NCI-H345 treated with DMSO at 0.1 percent for 48 hours (cell line): ENCODE data around the gene CRYM.
"Not testable (repeated sequence)": the region's sequence is repeated elsewhere in the genome, so short reads cannot be mapped to it uniquely, and the experiment has no call there.

ENCODE experiments used
- DNase-seq: peaks from one replicate; lab custom pipeline; 2025; ENCODE audit not compliant: unreplicated experiment; lab: John Stamatoyannopoulos, UW

CRYM gene

DNA sequence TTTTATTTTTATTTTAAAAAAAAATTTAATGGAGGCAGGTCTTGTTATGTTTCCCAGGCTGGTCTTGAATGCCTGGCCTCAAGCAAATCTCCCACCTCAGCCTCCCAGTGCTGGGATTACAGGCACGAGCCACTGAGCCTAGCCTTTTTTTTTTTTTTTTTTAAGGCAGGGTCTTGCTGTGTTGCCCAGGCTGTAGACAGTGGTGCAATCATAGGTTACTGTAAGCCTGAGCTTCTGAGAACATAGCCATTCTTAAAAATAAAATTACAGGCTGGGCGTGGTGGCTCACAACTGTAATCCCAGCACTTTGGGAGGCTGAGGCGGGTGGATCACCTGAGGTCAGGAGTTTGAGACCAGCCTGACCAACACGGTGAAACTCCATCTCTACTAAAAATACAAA, 29.9 kb downstream of the CRYM start:
- not testable (repeated sequence) for DNase-seq

DNA sequence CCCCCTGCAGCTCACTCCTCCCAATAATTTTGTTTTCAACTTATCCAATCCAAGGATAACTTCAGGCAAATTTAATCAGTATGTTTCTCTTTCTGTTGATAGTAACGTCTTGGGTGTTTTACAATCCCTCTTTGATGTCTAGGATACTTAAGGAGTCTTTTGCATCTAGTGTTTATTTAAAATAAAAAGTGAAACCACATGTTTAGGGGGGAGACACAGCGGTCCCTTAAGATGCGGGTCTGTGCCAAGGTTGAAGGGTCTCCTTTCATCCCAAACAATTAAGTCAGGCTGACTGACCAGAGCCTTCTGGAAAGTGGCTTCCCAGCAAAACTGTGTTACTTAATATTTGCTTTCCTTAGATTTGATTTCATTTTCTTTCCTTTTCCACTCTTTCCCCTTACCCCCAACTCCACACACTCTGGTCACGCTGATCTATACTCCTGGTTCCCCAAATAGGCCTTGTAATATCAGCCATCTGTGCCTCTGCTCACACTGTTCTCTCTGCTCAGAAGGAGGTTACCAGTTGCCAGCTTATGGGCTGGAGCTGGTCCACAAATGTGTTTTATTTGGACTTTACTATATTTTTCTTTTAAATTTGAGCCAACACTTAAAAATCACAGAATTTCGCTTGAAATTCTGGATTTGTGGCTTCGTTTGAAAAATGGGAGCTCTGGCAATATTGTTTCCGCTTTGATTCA, 33.4 kb downstream of the CRYM start:
- no peak for DNase-seq

DNA sequence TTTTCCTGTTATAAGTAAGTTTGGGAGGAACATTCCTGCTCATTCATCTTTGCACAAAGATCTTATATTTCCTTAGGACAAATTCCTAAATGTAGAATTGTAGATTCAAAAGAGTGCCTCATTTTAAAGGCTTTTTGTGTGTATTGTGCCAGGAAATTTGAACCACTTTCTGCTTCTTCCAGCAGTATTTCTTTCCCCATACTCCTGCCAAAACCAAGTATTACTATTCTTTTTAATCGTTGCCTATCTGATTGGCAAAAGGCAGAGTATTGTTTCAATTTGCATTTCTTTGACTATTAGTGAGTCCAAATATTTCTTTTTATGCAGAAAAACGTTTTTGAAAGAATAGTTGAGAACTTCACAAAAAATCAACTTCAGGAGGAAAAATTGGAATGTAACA, 35.3 kb downstream of the CRYM start:
- DNase-seq, result no peak

DNA sequence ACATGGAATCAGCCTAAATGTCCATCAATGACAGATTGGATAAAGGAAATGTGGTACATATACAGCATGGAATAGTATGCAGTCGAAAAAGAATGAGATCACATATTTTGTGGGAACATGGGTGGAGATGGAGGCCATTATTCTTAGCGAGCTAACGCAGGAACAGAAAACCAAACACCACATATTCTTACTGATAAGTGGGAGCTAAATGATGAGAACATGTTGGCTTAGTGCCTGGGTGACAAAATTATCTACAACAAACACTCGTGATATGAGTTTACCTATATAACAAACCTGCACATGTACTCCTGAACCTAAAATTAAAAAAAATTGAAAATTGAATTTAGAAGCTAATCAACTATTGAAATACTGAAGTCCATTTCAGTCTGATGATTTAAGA, 38.4 kb downstream of the CRYM start:
- DNase-seq, result no peak

DNA sequence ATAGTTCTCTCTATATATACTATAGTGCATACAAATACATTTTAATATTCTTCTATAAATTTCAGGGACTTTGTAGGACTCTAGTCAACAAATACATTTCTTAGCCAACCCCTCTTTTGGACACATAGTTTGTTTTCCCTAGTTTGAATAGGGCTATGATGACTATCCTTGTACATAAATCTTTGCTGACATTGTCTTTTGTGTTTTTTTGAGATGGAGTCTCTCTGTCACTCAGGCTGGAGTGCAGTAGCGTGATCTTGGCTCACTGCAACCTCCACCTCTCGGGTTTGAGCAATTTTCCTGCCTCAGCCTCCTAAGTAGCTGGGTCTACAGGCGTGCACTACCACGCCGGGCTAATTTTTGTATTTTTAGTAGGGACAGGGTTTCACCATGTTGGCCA, 41.3 kb downstream of the CRYM start:
- no peak for DNase-seq

DNA sequence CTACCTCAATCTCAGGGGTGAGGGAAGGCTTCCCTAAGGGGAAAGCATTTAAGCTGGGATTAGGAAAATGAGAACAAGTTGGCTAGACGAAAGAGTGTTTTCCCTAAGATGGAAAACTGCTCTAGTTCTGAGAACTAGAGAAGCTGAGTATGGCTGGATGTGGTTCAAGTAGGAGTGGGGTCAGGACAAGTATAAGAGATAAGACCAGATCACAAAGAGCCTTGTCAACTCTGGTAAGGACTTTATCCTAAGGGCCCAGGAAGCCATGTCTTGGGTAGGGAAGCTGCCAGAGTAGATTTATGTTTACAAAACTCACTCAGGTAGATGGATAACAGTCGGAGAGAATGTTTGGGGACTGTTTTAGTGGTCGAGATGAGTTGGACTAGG, 42.9 kb downstream of the CRYM start:
- DNase-seq, result no peak

DNA sequence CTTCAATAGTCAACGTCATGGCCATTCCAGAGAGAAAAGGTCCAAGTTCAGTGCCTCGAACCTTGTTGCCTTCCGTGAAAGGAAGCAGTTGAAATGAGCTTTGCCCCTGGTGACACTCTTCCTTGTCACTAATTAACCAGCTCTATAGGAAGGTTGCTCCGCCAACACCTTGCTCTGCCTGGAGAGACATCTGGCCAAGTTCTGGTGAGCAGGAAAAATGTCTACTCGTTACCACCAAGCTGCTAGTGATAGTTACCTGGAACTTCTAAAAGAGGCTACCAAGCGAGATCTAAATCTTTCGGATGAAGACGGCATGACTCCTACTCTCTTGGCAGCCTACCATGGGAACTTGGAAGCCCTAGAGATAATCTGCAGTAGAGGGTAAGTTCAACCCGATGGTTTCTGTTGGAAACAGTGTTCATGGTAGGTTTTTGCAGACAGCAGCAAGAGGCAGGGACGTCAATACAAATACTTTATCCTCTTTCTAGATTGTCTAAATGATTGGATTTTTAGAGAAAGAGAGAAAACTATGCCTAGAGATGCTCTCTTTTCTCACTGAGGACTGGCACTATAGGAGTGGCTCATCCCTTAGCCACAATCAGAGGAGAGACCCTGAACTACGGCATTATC, 44.5 kb downstream of the CRYM start, which contains the start of gene ANKS4B:
ANKS4B (plus strand) TSS at position 179 of the 630 bp plus-strand sequence; CDS start at position 218, 39 bp downstream.
- DNase-seq, result no peak

DNA sequence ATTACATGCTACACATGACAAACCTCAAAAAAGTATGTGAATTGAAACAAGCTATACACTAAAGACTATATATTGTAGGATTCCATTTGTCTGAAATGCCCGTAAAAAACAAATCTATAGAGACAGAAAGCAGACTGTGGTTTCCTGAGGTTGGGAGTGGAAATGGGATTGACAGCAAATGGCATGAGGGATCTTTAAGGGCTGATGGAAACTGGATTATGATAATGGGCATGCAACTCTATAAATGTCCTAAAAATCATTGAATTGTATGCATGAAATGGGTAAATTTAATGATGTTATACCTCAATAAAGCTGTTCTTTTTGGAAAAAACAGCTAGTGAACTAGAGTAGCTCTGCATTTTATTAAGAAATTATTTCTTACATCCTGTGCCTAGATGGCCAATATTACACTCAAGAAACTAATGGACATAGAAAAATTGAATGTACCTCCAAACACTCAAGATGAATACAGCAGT, 45.0 kb downstream of the CRYM start:
- no peak for DNase-seq

DNA sequence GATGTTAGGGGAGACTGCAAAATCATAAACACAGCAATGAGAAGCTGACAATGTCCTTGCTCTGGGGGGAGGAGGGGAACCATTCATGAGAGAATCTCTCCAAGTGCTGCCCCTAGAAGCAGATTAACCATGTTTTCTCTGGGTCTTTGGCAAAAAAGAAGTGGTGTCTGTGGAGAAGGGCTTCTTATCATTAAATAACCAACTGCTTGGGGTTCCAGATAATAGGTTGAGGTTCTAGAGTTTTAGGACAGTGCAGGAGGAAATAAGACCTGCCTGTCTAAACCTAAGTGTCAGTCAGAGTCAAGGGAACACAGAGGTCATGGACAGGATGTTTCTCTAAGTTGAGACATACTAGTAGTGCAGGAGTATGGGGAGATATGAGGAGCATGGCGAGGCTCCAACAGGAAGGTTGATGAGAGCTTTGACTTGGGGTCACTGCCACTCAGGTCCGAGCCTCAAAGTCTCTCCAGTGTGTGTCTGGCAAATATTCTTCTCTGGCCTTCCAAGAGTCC, 49.7 kb downstream of the CRYM start:
- no peak for DNase-seq

DNA sequence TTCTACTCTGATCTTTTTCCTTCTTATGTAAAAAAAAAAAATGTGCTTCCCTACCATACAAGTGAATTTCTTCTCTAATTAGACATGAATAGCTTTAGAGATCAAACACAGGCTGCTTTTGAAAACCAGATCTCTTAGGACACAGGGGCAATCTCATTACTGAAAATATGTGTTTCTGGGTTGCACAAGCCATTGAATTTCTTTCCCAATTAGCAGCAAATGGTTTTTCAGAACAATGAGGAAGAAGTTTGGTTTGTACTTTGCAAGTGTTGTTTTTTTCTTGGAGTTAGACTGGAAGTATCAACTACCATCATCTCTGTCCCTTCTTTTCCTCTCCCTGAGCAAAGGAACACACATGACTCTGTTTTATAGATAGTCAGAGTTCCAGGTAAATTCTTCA, 50.2 kb downstream of the CRYM start:
- no peak for DNase-seq

DNA sequence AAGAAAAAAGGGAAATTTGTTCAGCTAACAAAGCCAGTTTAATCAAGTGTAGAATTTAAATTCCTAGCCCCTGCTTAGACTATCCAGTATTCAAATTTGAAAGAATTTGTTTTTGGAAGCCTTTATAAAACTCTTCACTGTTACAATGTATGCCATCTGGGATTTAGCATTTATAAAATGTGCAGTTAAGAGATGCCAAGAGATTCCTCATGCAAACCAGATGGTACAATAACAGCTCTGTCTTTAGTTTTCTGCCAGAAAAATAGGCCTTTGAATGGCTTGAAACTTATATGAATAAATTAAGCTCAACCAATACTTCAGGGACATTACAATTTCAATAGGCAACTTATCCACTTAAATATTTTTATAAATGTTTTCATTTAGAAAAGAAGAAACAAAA, 51.3 kb downstream of the CRYM start:
- DNase-seq, result no peak

DNA sequence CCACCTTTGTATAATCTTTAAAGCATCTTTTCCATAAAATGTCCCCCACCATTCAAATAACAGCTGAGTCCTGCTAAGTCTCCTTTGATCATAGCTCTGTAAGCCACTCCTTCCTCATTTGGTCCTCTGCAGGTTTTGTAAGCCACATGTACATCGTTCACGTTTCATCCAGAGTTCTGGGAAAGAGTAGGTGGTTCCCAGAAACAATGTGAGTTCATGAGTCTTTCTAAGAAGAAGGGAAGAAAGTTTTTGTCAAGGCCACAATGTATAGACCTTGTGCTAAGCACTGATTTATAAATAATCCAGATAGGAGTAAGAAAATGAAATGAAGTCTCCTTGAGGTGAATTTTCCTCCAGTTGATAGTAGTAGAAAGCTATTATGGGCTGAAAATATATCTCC, 53.3 kb downstream of the CRYM start:
- DNase-seq, result no peak

DNA sequence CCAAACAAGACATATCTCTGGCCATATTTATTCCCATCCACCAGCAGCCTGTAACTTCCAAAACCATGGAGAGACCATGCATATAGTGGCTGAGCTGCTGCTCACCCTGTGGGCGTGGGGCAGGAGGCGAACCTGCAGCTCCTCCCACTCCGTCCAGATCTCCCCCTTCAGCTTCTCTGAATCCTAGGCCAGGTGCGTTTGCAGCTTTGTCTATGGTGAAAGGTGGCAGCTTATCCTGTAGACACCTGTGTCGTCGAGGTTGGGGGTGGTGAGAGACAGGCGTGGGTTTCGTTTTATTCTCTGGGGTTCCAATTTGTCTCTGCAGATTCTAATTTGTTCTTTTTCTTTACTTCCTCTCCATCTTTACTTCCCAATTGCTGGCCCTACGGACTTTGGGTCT, 54.3 kb downstream of the CRYM start:
- no peak for DNase-seq

DNA sequence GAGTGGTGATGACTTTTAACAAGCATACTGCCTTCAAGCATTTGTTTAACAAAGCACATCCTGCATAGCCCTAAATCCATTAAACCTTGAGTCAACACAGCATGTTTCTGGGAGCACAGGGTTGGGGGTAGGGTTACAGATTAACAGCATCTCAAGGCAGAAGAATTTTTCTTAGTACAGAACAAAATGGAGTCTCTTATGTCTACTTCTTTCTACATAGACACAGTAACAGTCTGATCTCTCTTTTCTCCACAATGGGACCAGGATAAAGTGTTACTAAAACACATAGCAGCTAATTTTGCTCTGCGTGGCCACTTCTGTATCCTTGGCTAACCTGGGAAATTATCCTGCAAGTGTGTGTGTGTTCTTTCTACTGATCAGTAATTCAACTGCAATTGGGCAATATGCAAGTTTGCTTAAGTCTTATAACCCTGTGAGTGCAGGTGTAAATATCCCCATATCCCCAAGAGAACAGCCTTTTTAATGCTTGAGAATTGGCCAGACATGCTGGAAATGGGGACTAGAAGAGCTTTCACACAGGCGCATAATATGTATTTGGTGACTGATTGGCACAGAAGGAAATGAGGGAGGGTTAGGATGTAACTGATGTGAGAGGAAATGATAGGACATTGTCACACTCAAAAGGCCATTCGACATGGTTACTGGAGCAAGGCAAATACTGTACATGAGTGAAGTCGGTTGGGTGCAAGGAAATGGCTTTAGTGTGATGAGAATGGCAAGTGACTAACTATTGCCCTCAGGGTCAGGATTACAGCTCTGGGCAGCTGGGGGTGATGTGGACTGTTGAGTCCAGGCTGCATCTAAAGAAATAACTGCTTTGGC, 55.4 kb downstream of the CRYM start:
- no peak for DNase-seq

DNA sequence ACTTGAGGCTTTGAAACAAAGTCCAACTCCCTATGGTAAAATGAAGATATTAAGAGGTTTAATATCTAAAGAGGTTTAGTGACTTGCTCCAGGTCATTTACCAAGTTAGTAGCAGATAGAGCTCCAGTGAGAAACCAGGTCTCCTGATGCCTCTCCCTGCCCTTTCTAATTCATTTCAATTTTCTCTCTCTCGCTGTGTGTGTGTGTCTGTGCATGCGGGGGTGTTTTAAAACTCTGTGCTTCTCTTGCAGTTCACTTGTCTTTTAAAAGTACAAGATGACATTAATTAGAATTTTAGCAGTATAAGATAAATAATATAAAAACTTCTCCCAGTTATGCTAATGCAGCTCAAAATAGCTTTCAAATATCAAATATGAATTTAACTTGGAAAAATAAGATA, 58.5 kb downstream of the CRYM start:
- no peak for DNase-seq

DNA sequence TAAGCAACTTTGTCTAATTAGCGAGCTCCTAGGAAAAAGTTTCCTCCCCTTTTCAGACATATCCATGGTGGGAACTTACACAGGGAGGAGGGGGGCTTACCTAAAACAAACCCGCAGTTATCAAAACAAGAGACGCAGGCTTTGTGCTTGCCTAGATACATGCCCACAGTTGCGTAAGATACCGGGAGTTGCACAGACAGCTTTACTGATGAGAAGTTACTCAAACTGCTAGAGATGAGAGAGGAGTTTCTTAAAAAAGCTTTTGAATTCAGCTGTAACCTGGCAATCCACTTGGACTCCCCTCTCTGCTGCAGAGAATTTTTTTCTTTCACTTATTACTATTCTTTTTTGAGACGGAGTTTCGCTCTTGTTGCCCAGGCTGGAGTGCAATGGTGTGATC, 59.9 kb downstream of the CRYM start:
- DNase-seq, result no peak

DNA sequence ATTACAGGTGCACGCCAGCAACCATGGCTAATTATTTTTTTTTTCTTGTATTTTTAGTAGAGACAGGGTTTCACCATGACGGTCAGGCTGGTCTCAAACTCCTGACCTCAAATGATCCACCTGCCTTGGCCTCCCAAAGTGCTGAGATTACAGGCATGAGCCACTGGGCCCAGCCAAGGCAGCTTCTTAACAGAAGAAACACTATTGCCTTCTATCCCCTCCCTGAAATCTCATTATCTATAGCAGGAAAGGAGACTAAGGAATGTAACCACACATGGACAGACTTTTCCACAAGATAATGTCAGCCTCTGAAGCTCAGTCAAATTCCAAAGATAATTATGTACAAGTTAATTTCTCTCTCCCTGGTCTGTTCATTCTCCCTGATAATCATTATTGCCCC, 61.0 kb downstream of the CRYM start:
- DNase-seq, result no peak

DNA sequence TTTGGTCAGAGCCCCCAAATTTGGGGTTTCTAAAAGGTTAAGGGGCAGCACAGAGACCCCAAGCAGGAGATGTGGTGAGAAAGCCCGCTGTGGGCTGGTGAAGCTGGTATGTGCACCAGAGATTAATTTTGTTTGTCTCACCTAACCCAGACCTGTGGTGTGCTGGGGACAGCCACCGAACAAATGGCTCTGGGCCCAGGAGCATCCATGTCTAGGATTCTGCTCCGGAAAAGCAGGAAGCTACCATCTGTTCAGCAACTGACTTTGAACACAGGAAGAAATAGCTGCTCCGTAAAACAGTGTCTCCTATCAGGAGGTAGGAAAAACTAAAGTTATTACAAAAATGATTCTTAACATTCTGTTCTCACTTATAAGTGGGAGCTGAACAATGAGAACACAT, 64.0 kb downstream of the CRYM start:
- DNase-seq, result no peak

DNA sequence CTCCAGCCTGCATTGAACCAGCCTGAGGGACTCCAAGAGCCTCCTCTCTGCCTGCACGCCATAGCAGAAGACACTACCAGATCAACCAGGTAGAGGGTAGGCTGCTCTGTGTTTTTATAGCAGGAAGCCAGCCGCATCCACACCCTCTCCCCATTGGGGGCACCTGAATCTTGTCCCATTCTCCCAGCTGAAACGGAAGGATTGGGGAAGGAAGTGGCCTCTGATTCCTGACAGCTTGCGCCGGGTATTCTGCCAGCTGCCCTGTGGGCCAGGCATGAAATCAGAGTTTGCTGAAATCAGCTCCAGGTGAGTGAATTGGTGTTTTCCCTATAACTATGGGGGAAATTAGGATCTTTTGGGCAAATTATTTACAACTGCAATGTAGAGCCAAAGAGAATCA, 66.6 kb downstream of the CRYM start, which contains the start of gene ZP2:
ZP2 (minus strand) TSS at position 89 of the 400 bp plus-strand sequence; CDS start at position 62, 27 bp downstream.
- no peak for DNase-seq
